Measurements from ENCODE around the gene NEO1.

Gene NEO1

GRCh38 chr15:73336756-73337155 is 284.5 kb downstream of the NEO1 start:
- in situ Hi-C loops (cut with HindIII; ENCODE audit: low pct_ligation_motif_present, low sequenced_read_pairs) = no loop called here
- Histone ChIP-seq H3K4me3 (ENCODE audit: low read depth, low read length) (no peak overlapping the region), H3K36me3 (replicated peaks) (no peaks in the 10 kb centered on the region), H3K27ac (no peak overlapping the region), H3K27me3 (replicated peaks) (no peaks in the 10 kb centered on the region)
- no peak for TF ChIP-seq CTCF (IDR thresholded peaks at IDR 0.05; ENCODE audit: low read depth, low read length, missing control alignments)
- DNase-seq = no peak

- H3K27ac ChIP-seq = no peak overlapping the region
- DNase-seq = no peak
- no peaks in the 10 kb centered on the region for H3K27me3 ChIP-seq (replicated peaks)
- no peak for TF ChIP-seq CTCF (IDR thresholded peaks at IDR 0.05; ENCODE audit: low read depth, low read length, missing control alignments)
- H3K4me3 ChIP-seq (ENCODE audit: low read depth, low read length) = no peak overlapping the region
- in situ Hi-C loops (cut with HindIII; ENCODE audit: low pct_ligation_motif_present, low sequenced_read_pairs) = no loop called here
- H3K36me3 ChIP-seq (replicated peaks) = no peaks in the 10 kb centered on the region
Measured at GRCh38 chr15:73337187-73337586, 284.9 kb downstream of the NEO1 start.

GRCh38 chr15:73338058-73338457 is 285.8 kb downstream of the NEO1 start:
- H3K36me3 ChIP-seq (replicated peaks) = no peaks in the 10 kb centered on the region
- H3K27ac ChIP-seq = no peak overlapping the region
- no peak overlapping the region for H3K4me3 ChIP-seq (ENCODE audit: low read depth, low read length)
- H3K27me3 ChIP-seq (replicated peaks) = no peaks in the 10 kb centered on the region
- no peak for DNase-seq
- in situ Hi-C loops (cut with HindIII; ENCODE audit: low pct_ligation_motif_present, low sequenced_read_pairs) = no loop called here
- TF ChIP-seq CTCF (IDR thresholded peaks at IDR 0.05; ENCODE audit: low read depth, low read length, missing control alignments) = no peak

- no peak for TF ChIP-seq CTCF (IDR thresholded peaks at IDR 0.05; ENCODE audit: low read depth, low read length, missing control alignments)
- no peaks in the 10 kb centered on the region for H3K27me3 ChIP-seq (replicated peaks)
- no peak overlapping the region for H3K4me3 ChIP-seq (ENCODE audit: low read depth, low read length)
- no peak overlapping the region for H3K27ac ChIP-seq
- no peak for DNase-seq
- in situ Hi-C loops (cut with HindIII; ENCODE audit: low pct_ligation_motif_present, low sequenced_read_pairs) = no loop called here
- no peaks in the 10 kb centered on the region for H3K36me3 ChIP-seq (replicated peaks)
Measured at GRCh38 chr15:73338606-73339374, 286.5 kb downstream of the NEO1 start.

GRCh38 chr15:73340502-73341192 is 288.4 kb downstream of the NEO1 start:
- no peak for TF ChIP-seq CTCF (IDR thresholded peaks at IDR 0.05; ENCODE audit: low read depth, low read length, missing control alignments)
- no peaks in the 10 kb centered on the region for H3K27me3 ChIP-seq (replicated peaks)
- in situ Hi-C loops (cut with HindIII; ENCODE audit: low pct_ligation_motif_present, low sequenced_read_pairs) = no loop called here

More at GRCh38 chr15:73340502-73341192, 288.4 kb downstream of the NEO1 start:
- Histone ChIP-seq H3K36me3 (replicated peaks) (no peaks in the 10 kb centered on the region), H3K4me3 (ENCODE audit: low read depth, low read length) (no peak overlapping the region), H3K27ac (no peak overlapping the region)
- DNase-seq = no peak
